NOMO-1 (cell line): ENCODE data around the gene CASD1.

Source experiments
- DNase-seq, 2 experiments: peaks; one replicate each; lab custom pipeline; 2025; ENCODE audit not compliant: unreplicated experiment in 2 of 2; lab: John Stamatoyannopoulos, UW

CASD1 gene

GRCh38 chr7:94578614-94579013, 69.0 kb downstream of the CASD1 start:
- DNase-seq: no peak

- DNase-seq: no peak
Measured at GRCh38 chr7:94579470-94579869, 69.9 kb downstream of the CASD1 start.

- no peak for DNase-seq
Measured at GRCh38 chr7:94580601-94581000, 71.0 kb downstream of the CASD1 start.

- DNase-seq: no peak
Measured at GRCh38 chr7:94584113-94584512, 74.5 kb downstream of the CASD1 start.

GRCh38 chr7:94588075-94588474, 78.5 kb downstream of the CASD1 start:
- DNase-seq: no peak

- peak in 1 of 2 experiments; percentile 77 for DNase-seq
Measured at GRCh38 chr7:94590526-94591162, 81.0 kb downstream of the CASD1 start.

- peak in 1 of 2 experiments; percentile 48 for DNase-seq
Measured at GRCh38 chr7:94591176-94591575, 81.6 kb downstream of the CASD1 start.

- DNase-seq: no peak
Measured at GRCh38 chr7:94594882-94595281, 85.3 kb downstream of the CASD1 start.

- no peak for DNase-seq
Measured at GRCh38 chr7:94595717-94596116, 86.1 kb downstream of the CASD1 start.

GRCh38 chr7:94600267-94600666, 90.7 kb downstream of the CASD1 start:
- DNase-seq: no peak

GRCh38 chr7:94602181-94602580, 92.6 kb downstream of the CASD1 start:
- no peak for DNase-seq

- DNase-seq: no peak
Measured at GRCh38 chr7:94605031-94605430, 95.4 kb downstream of the CASD1 start.
